ENCODE results near the gene MLLT10.
A peak's percentile ranks its signal among the peaks of the same experiment; 100 is the strongest.

Gene MLLT10

GRCh38 chr10:21746118-21746517, 212.1 kb downstream of the MLLT10 start:
- Histone ChIP-seq H3K9ac (ENCODE audit: low read length) (no peak overlapping the region), H3K9me3 (ENCODE audit: control insufficient read depth, insufficient read depth, low read depth, low read length) (no peaks in the 10 kb centered on the region), H3K27me3 (ENCODE audit: control insufficient read depth, insufficient read depth, low read length) (no peaks in the 10 kb centered on the region), H3K27ac (ENCODE audit: low read depth, low read length) (no peak overlapping the region), H3K4me3 (ENCODE audit: low read depth, low read length) (no peak overlapping the region), H3K36me3 (ENCODE audit: control insufficient read depth, insufficient read depth, low read length) (peaks cover 38% of the 10 kb centered on the region), H3K4me1 (ENCODE audit: control insufficient read depth, insufficient read depth, low read length) (peaks cover 31% of the 10 kb centered on the region)

GRCh38 chr10:21747809-21748208, 213.8 kb downstream of the MLLT10 start:
- Histone ChIP-seq H3K36me3 (ENCODE audit: control insufficient read depth, insufficient read depth, low read length) (peaks cover 22% of the 10 kb centered on the region), H3K27ac (ENCODE audit: low read depth, low read length) (no peak overlapping the region), H3K27me3 (ENCODE audit: control insufficient read depth, insufficient read depth, low read length) (no peaks in the 10 kb centered on the region), H3K4me1 (ENCODE audit: control insufficient read depth, insufficient read depth, low read length) (peaks cover 43% of the 10 kb centered on the region), H3K9me3 (ENCODE audit: control insufficient read depth, insufficient read depth, low read depth, low read length) (no peaks in the 10 kb centered on the region), H3K9ac (ENCODE audit: low read length) (no peak overlapping the region), H3K4me3 (ENCODE audit: low read depth, low read length) (no peak overlapping the region)

GRCh38 chr10:21749788-21750187, 215.8 kb downstream of the MLLT10 start:
- H3K4me1 ChIP-seq (ENCODE audit: control insufficient read depth, insufficient read depth, low read length) = peaks cover 55% of the 10 kb centered on the region
- peak overlapping the region; percentile 21; the same call in 1 of the 2 replicates for H3K4me3 ChIP-seq (ENCODE audit: low read depth, low read length)
- H3K36me3 ChIP-seq (ENCODE audit: control insufficient read depth, insufficient read depth, low read length) = peaks cover 5% of the 10 kb centered on the region
- no peaks in the 10 kb centered on the region for H3K9me3 ChIP-seq (ENCODE audit: control insufficient read depth, insufficient read depth, low read depth, low read length)
- H3K27me3 ChIP-seq (ENCODE audit: control insufficient read depth, insufficient read depth, low read length) = no peaks in the 10 kb centered on the region
- peak overlapping the region; percentile 80 for H3K27ac ChIP-seq (ENCODE audit: low read depth, low read length)
- H3K9ac ChIP-seq (ENCODE audit: low read length) = peak overlapping the region; percentile 75

GRCh38 chr10:21750424-21750823, 216.4 kb downstream of the MLLT10 start:
- H3K4me3 ChIP-seq (ENCODE audit: low read depth, low read length) = peak overlapping the region; percentile 21; the same call in 1 of the 2 replicates
- no peaks in the 10 kb centered on the region for H3K27me3 ChIP-seq (ENCODE audit: control insufficient read depth, insufficient read depth, low read length)
- H3K27ac ChIP-seq (ENCODE audit: low read depth, low read length) = peak overlapping the region; percentile 80
- peak overlapping the region; percentile 75 for H3K9ac ChIP-seq (ENCODE audit: low read length)
- H3K4me1 ChIP-seq (ENCODE audit: control insufficient read depth, insufficient read depth, low read length) = peaks cover 56% of the 10 kb centered on the region
- H3K36me3 ChIP-seq (ENCODE audit: control insufficient read depth, insufficient read depth, low read length) = no peaks in the 10 kb centered on the region; the same call in 1 of the 2 replicates
- no peaks in the 10 kb centered on the region for H3K9me3 ChIP-seq (ENCODE audit: control insufficient read depth, insufficient read depth, low read depth, low read length)

GRCh38 chr10:21751341-21752310, 217.6 kb downstream of the MLLT10 start:
- H3K9ac ChIP-seq (ENCODE audit: low read length) = peak overlapping the region; percentile 81
- peaks cover 59% of the 10 kb centered on the region for H3K4me1 ChIP-seq (ENCODE audit: control insufficient read depth, insufficient read depth, low read length)
- no peaks in the 10 kb centered on the region for H3K27me3 ChIP-seq (ENCODE audit: control insufficient read depth, insufficient read depth, low read length)
- no peaks in the 10 kb centered on the region; the same call in 1 of the 2 replicates for H3K36me3 ChIP-seq (ENCODE audit: control insufficient read depth, insufficient read depth, low read length)
- peak overlapping the region; percentile 89 for H3K27ac ChIP-seq (ENCODE audit: low read depth, low read length)
- 0 out of 2 replicates have a peak overlapping the region, but pooled peaks have one; percentile 1 for H3K4me3 ChIP-seq (ENCODE audit: low read depth, low read length)
- no peaks in the 10 kb centered on the region for H3K9me3 ChIP-seq (ENCODE audit: control insufficient read depth, insufficient read depth, low read depth, low read length)

GRCh38 chr10:21753497-21754270, 219.7 kb downstream of the MLLT10 start:
- no peaks in the 10 kb centered on the region for H3K36me3 ChIP-seq (ENCODE audit: control insufficient read depth, insufficient read depth, low read length)
- no peak overlapping the region for H3K4me3 ChIP-seq (ENCODE audit: low read depth, low read length)
- H3K9ac ChIP-seq (ENCODE audit: low read length) = peak overlapping the region; percentile 81
- H3K9me3 ChIP-seq (ENCODE audit: control insufficient read depth, insufficient read depth, low read depth, low read length) = no peaks in the 10 kb centered on the region
- H3K4me1 ChIP-seq (ENCODE audit: control insufficient read depth, insufficient read depth, low read length) = peaks cover 77% of the 10 kb centered on the region
- H3K27me3 ChIP-seq (ENCODE audit: control insufficient read depth, insufficient read depth, low read length) = no peaks in the 10 kb centered on the region
- H3K27ac ChIP-seq (ENCODE audit: low read depth, low read length) = peak overlapping the region; percentile 89; the same call in 1 of the 2 replicates

- peak overlapping the region; percentile 10 for H3K9ac ChIP-seq (ENCODE audit: low read length)
These were observed 220.5 kb downstream of the MLLT10 start for GRCh38 chr10:21754410-21755011.

GRCh38 chr10:21756707-21757106, 222.7 kb downstream of the MLLT10 start:
- peak overlapping the region; percentile 70 for H3K9ac ChIP-seq (ENCODE audit: low read length)
- H3K36me3 ChIP-seq (ENCODE audit: control insufficient read depth, insufficient read depth, low read length) = no peaks in the 10 kb centered on the region
- 0 out of 2 replicates have a peak overlapping the region, but pooled peaks have one; percentile 5 for H3K4me3 ChIP-seq (ENCODE audit: low read depth, low read length)
- H3K4me1 ChIP-seq (ENCODE audit: control insufficient read depth, insufficient read depth, low read length) = peaks cover 59% of the 10 kb centered on the region
- H3K9me3 ChIP-seq (ENCODE audit: control insufficient read depth, insufficient read depth, low read depth, low read length) = no peaks in the 10 kb centered on the region
- H3K27ac ChIP-seq (ENCODE audit: low read depth, low read length) = 0 out of 2 replicates have a peak overlapping the region, but pooled peaks have one; percentile 52
- no peaks in the 10 kb centered on the region for H3K27me3 ChIP-seq (ENCODE audit: control insufficient read depth, insufficient read depth, low read length)

More at GRCh38 chr10:21754410-21755011, 220.5 kb downstream of the MLLT10 start:
- Histone ChIP-seq H3K4me1 (ENCODE audit: control insufficient read depth, insufficient read depth, low read length) (peaks cover 78% of the 10 kb centered on the region), H3K4me3 (ENCODE audit: low read depth, low read length) (no peak overlapping the region), H3K9me3 (ENCODE audit: control insufficient read depth, insufficient read depth, low read depth, low read length) (no peaks in the 10 kb centered on the region), H3K36me3 (ENCODE audit: control insufficient read depth, insufficient read depth, low read length) (no peaks in the 10 kb centered on the region), H3K27me3 (ENCODE audit: control insufficient read depth, insufficient read depth, low read length) (no peaks in the 10 kb centered on the region), H3K27ac (ENCODE audit: low read depth, low read length) (no peak overlapping the region)

GRCh38 chr10:21757185-21757901, 223.3 kb downstream of the MLLT10 start:
- Histone ChIP-seq H3K27ac (ENCODE audit: low read depth, low read length) (peak overlapping the region; percentile 52; the same call in 1 of the 2 replicates), H3K4me3 (ENCODE audit: low read depth, low read length) (no peak overlapping the region), H3K36me3 (ENCODE audit: control insufficient read depth, insufficient read depth, low read length) (no peaks in the 10 kb centered on the region), H3K27me3 (ENCODE audit: control insufficient read depth, insufficient read depth, low read length) (no peaks in the 10 kb centered on the region), H3K9ac (ENCODE audit: low read length) (peak overlapping the region; percentile 70), H3K4me1 (ENCODE audit: control insufficient read depth, insufficient read depth, low read length) (peaks cover 54% of the 10 kb centered on the region), H3K9me3 (ENCODE audit: control insufficient read depth, insufficient read depth, low read depth, low read length) (no peaks in the 10 kb centered on the region)

- H3K9ac ChIP-seq (ENCODE audit: low read length) = peak overlapping the region; percentile 70
- no peaks in the 10 kb centered on the region for H3K36me3 ChIP-seq (ENCODE audit: control insufficient read depth, insufficient read depth, low read length)
- no peaks in the 10 kb centered on the region for H3K9me3 ChIP-seq (ENCODE audit: control insufficient read depth, insufficient read depth, low read depth, low read length)
- peak overlapping the region; percentile 52; the same call in 1 of the 2 replicates for H3K27ac ChIP-seq (ENCODE audit: low read depth, low read length)
- H3K27me3 ChIP-seq (ENCODE audit: control insufficient read depth, insufficient read depth, low read length) = no peaks in the 10 kb centered on the region
- no peak overlapping the region for H3K4me3 ChIP-seq (ENCODE audit: low read depth, low read length)
- H3K4me1 ChIP-seq (ENCODE audit: control insufficient read depth, insufficient read depth, low read length) = peaks cover 45% of the 10 kb centered on the region
These were observed 224.2 kb downstream of the MLLT10 start for GRCh38 chr10:21758239-21758638.
